ENCODE data around the gene PRDM16.

Gene PRDM16

GRCh38 chr1:3368711-3369445 is 299.9 kb downstream of the PRDM16 start:
- no peak for DNase-seq

DNA sequence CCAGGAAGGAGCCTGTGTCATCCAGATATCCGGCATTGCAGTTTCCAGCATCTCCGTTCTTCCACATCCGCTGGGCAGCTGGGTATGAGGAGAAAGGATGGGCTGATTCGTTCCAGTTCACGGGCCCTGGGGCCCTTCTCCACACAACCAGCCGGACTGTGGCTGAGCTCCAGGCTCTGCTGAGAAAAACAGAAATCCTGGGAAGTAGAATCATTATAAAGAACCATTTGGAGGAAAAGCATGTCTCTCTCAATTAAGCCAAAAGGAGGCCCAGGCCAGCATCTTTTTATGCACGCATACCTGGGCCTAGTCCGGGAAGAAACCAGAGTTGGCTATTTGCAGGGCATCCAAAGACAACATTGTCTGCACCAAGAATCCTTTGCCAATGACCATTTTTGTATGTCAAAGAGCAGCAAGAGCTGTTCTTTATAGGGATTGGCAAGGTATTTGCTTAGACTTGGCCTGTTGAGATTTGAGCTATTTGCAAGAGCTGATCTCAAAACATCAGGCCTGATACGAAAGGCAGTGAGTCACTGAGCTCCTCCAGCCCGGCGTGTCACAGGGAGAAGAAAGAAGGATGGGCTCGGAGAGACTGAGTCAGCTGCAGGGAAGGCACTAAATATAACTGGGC is 300.6 kb downstream of the PRDM16 start:
- no peak for DNase-seq

GRCh38 chr1:3370856-3371703 is 302.1 kb downstream of the PRDM16 start:
- no peak for DNase-seq

- no peak for DNase-seq
Measured at GRCh38 chr1:3372317-3372716, 303.3 kb downstream of the PRDM16 start.

DNA sequence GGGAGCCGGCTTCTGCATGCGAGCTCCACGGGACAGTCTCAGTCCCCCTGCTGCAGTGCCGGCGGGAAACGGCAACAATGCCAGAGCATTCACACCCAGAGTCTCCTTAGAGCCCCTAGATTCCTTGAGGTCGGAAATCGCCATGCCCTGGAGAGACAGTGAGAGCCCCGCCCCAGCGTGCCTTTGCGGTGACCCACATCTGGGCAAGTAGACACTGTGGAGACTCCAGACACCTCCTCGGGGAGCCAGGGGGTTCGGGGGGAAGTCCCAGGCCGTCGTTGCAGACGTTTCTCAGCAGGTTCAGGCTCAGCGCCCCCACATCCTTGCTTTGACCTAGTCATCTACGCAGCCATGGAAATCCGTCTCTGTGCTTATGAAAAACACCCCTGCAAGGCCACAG is 304.2 kb downstream of the PRDM16 start:
- no peak for DNase-seq

- DNase-seq: no peak
Measured at GRCh38 chr1:3373700-3374405, 304.9 kb downstream of the PRDM16 start.

- no peak for DNase-seq
Measured at GRCh38 chr1:3375245-3375644, 306.2 kb downstream of the PRDM16 start.

GRCh38 chr1:3377166-3377565 is 308.2 kb downstream of the PRDM16 start:
- DNase-seq: no peak

- no peak for DNase-seq
Measured at GRCh38 chr1:3377604-3378279, 308.7 kb downstream of the PRDM16 start.

- DNase-seq: no peak
Measured at GRCh38 chr1:3378411-3379208, 309.6 kb downstream of the PRDM16 start.

DNA sequence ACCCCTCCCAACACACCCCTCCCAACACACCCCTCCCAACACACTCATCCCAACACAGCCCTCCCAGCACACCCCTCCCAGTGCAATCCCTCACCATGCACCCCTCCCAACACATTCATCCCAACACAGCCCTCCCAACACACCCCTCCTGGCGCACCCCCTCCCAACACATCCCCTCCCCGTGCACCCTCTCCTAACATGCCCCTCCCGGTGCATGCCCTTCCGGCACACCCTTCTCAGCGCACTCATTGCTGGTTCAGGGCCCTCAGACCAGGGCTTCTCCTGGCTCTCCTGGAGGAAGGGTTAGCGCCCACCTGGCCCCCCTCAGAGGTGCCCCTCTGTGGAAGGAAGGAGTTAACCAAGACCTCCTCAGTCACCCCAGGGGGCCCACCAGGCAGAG is 310.9 kb downstream of the PRDM16 start:
- no peak for DNase-seq

DNA sequence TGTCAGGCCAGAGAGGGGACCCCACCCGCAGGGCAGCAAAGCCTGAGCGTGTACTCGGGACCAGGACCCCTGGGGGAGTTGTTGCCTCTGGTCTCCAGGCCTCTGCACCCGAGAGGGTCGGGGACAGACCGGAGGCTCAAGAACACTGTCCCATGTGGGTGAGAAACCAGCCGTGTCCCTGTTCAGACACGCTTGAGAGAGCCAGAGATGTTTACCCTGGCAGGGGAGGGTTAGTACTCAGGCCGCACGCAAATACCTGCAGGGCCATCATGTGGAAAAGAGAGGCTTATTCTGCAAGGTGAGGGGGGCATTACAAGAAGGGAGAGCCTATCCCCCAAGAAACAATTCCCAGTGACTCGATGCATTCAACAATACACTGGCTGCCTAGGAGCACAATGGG is 311.5 kb downstream of the PRDM16 start:
- no peak for DNase-seq

GRCh38 chr1:3381901-3382300 is 312.9 kb downstream of the PRDM16 start:
- DNase-seq: no peak

DNA sequence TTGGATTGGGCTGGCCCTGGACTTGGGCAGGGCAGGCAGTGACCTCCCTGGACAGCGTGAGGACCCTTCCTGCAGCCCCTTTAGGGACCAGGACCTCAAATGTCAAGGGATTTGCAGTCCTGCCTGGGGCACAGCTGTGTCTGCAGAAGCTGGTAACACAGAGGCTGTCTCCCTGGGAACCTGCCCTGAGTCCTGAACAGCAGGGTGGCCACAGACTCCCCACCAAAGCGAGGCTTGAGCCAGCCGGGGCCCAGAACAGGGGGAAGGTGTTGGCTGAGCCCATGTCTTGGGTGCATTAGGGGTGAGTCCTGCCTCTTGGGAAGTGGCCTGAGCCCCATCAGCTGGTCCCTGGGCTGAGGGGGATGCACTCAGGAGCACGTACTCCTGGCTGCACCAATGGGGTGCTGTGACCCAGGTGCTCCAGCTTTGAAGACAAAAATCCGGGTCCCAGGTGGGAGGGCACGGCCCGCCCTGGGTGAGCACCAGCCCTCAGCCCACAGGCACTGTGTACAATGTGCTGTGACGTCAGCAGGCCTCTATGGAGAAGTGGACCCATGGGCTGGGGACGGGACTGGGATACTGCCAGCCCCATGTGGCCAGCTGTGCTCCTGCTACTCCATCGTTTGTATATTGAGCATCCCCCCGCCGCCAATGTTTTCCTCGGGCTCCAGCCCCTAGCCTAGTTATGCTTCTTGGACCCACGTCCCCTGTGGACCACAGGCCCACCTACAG is 313.5 kb downstream of the PRDM16 start:
- DNase-seq: no peak

- no peak for DNase-seq
Measured at GRCh38 chr1:3383679-3384078, 314.7 kb downstream of the PRDM16 start.

GRCh38 chr1:3384407-3384806 is 315.4 kb downstream of the PRDM16 start:
- DNase-seq: no peak

DNA sequence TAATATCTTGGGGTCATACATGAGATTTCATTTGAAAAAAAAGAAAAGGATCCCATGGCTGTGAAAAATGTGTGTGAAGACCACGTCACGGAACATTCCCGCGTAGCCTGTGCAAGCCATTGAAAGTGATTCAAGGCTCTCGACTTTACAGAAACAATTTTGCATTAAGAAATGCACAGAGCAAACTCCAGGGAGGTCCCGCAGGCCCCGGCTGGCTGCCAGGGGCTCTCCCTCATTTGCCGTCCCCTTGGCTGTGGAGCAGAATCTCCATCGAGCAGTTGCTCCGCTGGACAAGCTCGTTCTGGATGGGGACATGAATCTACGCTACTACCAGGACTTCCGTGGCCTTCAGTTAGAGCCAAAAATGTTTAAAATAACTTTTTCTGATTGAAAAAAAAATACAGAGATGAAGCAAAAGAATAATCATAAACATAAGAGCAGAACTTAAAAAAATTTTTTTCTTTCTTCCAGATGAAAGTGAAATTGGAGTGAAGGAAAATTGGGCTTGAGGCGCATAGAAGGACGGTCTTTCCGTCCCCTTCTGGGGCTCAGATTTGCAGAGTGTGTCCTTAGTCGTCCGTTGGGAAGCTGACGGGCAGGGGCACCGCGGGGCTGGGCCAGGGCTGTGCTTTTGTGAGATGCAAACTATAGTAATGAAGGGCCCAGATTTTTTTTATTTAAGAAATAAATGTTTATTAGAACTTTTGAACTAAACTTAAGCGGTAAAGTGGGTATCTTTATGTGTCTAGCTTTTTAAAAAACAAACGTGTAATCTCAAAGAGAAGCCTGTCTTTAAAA is 317.4 kb downstream of the PRDM16 start:
- no peak for DNase-seq

GRCh38 chr1:3387401-3387800 is 318.4 kb downstream of the PRDM16 start:
- DNase-seq: no peak

GRCh38 chr1:3389093-3389833 is 320.3 kb downstream of the PRDM16 start:
- no peak for DNase-seq
